Measurements from ENCODE around the gene ZMYM4.

Gene ZMYM4

DNA sequence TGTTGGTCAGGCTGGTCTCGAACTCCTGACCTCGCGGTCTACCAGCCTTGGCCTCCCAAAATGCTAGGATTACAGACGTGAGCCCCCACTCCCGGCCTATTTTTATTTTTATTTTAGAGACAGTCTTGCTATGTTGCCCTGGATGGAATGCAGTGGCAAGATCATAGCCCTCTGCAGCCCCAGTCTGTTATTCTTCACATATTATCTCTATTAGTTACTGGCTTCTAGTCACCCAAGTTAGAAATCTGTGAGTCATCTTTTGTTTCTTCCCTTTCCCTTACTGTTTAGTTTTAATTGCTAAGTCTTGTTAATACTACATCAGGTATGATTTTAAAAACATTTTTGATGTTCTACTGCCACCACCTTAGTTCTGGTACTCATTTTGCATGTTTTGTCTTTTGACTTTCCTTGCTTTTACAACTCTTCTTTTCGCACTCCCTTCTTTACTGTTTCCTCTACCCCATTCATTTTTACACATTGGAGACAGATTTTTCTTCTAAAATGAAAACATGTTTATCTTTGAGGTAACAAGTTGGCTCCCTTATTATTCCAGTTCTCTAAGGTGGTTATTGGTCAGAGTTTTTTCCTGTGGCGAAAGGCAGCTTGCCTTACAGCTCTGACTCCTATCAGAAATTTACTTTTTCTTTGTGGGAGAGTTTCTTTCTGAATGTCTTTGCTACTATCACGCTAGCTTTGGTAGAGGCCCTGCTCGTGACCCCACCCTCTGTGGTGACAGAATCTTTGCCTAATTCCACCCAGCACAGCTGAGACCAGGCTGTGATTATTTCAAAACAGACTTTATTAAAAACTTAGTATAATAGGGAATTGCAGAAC lies 19.5 kb downstream of the ZMYM4 start:
- H3K9me3 Mint-ChIP-seq, result peaks cover 3% of the 10 kb centered on the region

DNA sequence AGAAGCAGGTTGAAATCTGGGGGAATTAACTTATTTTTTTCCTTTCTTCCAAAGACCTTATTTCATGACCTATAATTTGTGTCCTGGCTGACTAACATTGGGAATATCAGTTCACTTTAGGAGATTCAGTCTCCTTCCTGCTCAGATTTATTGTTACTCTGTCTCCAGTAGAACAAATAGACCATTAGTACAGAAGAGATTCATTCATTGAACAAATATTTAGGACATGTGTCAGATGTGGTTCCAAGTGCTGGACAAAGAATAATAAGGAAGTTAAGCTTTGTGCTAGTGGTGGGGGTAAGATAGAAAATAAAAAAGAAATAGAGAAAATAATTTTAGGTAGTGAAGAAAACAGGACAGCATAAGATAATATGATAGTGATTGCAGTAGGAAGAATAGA lies 20.3 kb downstream of the ZMYM4 start:
- Mint-ChIP-seq H3K4me3 (no peak overlapping the region), H3K27ac (no peak overlapping the region), H3K27me3 (no peaks in the 10 kb centered on the region), H3K9me3 (peaks cover 3% of the 10 kb centered on the region), H3K4me1 (ENCODE audit: low read depth) (peaks cover 31% of the 10 kb centered on the region), H3K36me3 (ENCODE audit: low read depth) (peaks cover 31% of the 10 kb centered on the region)

More for the DNA sequence above, 19.5 kb downstream of the ZMYM4 start:
- Mint-ChIP-seq H3K4me3 (no peak overlapping the region), H3K36me3 (ENCODE audit: low read depth) (peaks cover 31% of the 10 kb centered on the region), H3K4me1 (ENCODE audit: low read depth) (peaks cover 31% of the 10 kb centered on the region), H3K27me3 (no peaks in the 10 kb centered on the region), H3K27ac (no peak overlapping the region)

DNA sequence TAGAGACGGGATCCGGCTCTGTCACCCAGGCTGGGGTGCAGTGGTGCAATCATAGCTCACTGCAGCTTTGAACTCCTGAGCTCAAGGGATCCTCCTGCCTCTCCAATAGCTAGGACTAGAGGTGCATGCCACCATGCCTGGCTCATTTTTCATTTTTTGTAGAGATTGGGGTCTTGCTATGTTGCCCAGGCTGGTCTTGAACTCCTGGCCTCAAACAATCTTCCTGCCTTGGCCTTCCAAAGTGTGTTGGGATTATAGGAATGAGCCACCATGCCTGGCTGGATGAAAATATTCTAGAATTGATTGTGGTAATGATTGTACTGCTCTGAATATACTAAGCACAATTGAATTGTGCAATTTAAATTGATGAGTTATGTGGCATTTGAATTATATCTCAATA lies 21.9 kb downstream of the ZMYM4 start:
- H3K4me3 Mint-ChIP-seq, result no peak overlapping the region
- no peaks in the 10 kb centered on the region for H3K27me3 Mint-ChIP-seq
- no peaks in the 10 kb centered on the region for H3K9me3 Mint-ChIP-seq
- no peak overlapping the region for H3K27ac Mint-ChIP-seq
- H3K36me3 Mint-ChIP-seq (ENCODE audit: low read depth), result peaks cover 18% of the 10 kb centered on the region
- H3K4me1 Mint-ChIP-seq (ENCODE audit: low read depth), result peaks cover 24% of the 10 kb centered on the region

DNA sequence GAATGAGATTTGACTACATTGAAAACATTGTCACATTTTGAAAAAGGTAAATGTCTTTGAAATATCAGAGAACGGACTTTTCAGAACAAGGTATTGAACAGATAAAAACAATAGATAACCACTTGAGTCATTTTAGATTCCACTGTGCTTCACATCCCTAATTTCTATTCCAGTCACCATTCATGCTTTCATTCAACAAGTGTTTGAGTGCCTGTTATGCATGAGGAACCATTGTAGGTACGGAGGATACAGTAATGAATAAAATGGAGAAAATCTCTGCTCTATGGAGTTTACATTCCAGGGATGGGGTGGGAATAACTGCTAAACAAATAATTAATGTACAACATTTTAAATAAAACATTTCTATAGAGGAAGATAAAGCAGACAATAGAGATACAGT lies 26.3 kb downstream of the ZMYM4 start:
- no peaks in the 10 kb centered on the region for H3K4me1 Mint-ChIP-seq (ENCODE audit: low read depth)
- peaks cover 8% of the 10 kb centered on the region for H3K36me3 Mint-ChIP-seq (ENCODE audit: low read depth)
- H3K4me3 Mint-ChIP-seq, result no peak overlapping the region
- H3K27me3 Mint-ChIP-seq, result no peaks in the 10 kb centered on the region
- H3K9me3 Mint-ChIP-seq, result no peaks in the 10 kb centered on the region
- H3K27ac Mint-ChIP-seq, result no peak overlapping the region

DNA sequence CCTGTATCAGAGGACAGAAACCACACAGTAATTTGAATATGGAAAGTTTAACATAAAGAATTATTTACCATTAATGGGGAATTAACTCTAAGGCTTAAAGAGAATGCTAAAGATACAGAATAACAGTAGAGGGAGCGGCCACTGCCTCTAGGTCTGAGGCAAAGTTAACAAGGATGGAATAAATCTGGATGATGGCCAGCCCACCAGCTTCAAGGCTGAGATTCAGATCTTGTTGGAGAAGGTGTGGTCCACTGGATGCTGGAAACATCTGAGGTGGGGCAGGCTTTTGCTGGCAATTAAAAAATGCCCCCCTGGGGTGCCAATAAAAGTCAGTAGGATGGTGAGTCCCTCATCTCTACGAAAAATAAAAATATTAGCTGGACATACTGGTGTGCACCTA lies 29.4 kb downstream of the ZMYM4 start:
- H3K27me3 Mint-ChIP-seq, result no peaks in the 10 kb centered on the region
- no peak overlapping the region for H3K27ac Mint-ChIP-seq
- peaks cover 19% of the 10 kb centered on the region for H3K36me3 Mint-ChIP-seq (ENCODE audit: low read depth)

DNA sequence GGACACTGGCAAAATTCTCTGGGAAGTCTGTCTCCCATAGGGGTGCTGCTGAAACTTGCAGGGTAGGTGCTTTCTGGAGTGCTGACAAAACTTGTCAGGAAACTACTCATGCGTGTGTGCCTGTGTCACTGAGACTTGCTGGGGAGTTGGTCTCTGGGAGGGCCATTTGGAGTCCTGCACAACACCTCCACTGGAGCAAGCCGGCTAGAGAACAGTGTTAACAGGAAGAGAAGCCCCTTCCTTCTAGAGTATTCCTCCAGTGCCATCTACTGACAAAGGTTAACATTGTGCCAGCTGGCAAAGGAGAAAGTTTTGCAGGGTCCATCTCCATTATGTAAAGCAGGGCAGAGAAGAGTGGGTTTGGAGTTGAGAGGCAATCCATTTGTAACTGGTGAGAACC lies 30.0 kb downstream of the ZMYM4 start:
- no peaks in the 10 kb centered on the region for H3K9me3 Mint-ChIP-seq

More for the DNA sequence above, 29.4 kb downstream of the ZMYM4 start:
- H3K4me3 Mint-ChIP-seq, result no peak overlapping the region
- no peaks in the 10 kb centered on the region for H3K4me1 Mint-ChIP-seq (ENCODE audit: low read depth)
- H3K9me3 Mint-ChIP-seq, result no peaks in the 10 kb centered on the region

DNA sequence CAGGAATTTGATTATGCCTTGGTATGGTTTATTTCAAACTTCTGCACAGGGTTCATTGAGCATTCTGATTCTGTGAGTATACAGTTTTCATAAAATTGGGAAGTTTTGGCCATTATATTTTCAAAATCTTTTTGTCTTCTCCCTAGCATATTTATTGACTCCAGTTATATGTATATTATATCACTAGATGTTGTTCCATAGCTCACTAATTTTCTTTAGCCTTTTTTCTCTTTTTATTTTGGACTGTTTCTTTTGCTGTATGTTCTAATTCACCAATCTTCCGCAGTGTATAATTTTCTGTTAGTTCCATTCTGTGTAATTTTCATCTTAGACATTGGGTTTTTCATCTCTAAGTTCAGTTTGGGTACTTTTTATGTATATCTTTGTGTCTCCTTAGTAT lies 31.9 kb downstream of the ZMYM4 start:
- no peaks in the 10 kb centered on the region for H3K27me3 Mint-ChIP-seq
- no peak overlapping the region for H3K27ac Mint-ChIP-seq
- H3K36me3 Mint-ChIP-seq (ENCODE audit: low read depth), result peaks cover 15% of the 10 kb centered on the region

More for the DNA sequence above, 30.0 kb downstream of the ZMYM4 start:
- Mint-ChIP-seq H3K36me3 (ENCODE audit: low read depth) (peaks cover 18% of the 10 kb centered on the region), H3K4me1 (ENCODE audit: low read depth) (no peaks in the 10 kb centered on the region), H3K27ac (no peak overlapping the region), H3K27me3 (no peaks in the 10 kb centered on the region), H3K4me3 (no peak overlapping the region)

DNA sequence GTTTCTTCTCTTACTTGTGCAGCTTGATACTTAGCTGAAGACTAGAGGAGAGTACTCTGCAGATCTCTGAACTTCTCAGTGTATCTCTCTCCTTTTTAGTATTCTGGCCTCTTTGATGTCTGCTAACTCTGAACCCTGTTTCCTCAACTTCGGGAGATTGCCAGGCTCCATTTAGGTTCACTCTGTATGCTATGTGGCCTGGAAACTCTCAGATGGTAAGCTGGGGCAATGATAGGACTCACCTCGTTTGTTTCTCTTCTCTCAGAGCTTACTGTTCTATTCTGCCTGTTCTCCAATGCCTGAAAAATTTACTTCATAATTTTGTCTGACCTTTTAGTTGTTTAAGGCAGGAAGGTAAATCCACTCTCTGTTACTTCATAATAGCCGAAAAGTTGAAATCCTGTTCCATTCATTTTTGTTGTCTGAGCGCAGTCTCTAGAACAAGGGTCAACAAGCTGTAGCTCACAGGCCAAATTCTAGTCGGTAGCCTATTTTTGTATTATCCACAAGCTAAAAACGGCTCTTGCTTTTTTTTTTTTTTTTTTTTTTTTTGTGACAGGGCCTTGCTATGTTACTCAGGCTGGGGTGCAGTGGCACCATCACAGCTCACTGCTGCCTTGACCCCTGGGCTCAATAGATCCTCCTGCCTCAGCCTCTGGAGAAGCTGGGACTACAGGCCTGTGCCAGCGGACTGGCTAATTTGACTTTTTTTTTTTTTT lies 33.3 kb downstream of the ZMYM4 start:
- H3K36me3 Mint-ChIP-seq (ENCODE audit: low read depth), result peaks cover 18% of the 10 kb centered on the region
- H3K4me3 Mint-ChIP-seq, result no peak overlapping the region
- H3K27me3 Mint-ChIP-seq, result no peaks in the 10 kb centered on the region
- H3K9me3 Mint-ChIP-seq, result no peaks in the 10 kb centered on the region
- no peak overlapping the region for H3K27ac Mint-ChIP-seq
- H3K4me1 Mint-ChIP-seq (ENCODE audit: low read depth), result no peaks in the 10 kb centered on the region

More for the DNA sequence above, 31.9 kb downstream of the ZMYM4 start:
- Mint-ChIP-seq H3K4me1 (ENCODE audit: low read depth) (no peaks in the 10 kb centered on the region), H3K9me3 (no peaks in the 10 kb centered on the region), H3K4me3 (no peak overlapping the region)

DNA sequence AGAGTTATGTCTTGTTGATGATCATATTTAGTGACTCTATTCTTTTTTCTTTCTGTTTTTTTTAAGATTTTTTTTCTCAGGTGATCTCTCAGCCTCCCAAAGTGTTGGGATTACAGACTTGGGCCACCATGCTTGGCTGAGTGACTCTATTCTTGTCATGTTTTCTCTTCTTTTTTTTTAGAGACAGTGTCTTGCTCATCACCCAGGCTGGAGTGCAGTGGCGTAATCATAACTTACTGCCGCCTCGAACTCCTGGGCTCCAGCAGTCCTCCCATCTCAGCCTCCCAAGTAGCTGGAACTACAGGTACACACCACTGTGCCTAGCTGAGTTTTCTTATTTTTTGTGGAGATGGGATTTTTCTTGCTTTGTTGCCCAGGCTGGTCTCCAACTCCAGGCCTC lies 36.9 kb downstream of the ZMYM4 start:
- Mint-ChIP-seq H3K4me3 (no peak overlapping the region), H3K4me1 (ENCODE audit: low read depth) (peaks cover 5% of the 10 kb centered on the region), H3K27me3 (no peaks in the 10 kb centered on the region), H3K27ac (no peak overlapping the region), H3K9me3 (no peaks in the 10 kb centered on the region), H3K36me3 (ENCODE audit: low read depth) (peaks cover 12% of the 10 kb centered on the region)

DNA sequence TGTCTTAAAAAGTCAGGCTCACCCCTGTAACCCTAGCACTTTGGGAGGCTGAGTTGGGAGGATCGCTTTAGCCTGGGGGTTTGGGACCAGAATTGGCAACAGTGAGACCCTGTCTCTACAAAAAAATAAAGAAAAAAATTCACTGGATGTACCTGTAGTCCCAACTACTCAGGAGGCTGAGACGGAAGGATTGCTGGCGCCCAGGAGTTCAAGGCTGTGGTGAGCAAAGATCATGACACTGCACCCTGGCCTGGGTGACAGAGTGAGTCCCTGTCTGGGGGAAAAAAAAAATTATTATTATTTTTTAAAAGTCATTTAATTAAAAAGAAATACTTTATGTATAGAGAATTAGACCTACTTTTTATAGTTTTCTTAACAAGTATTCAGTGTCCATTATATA lies 47.1 kb downstream of the ZMYM4 start:
- Mint-ChIP-seq H3K4me1 (ENCODE audit: low read depth) (no peaks in the 10 kb centered on the region), H3K27ac (no peak overlapping the region), H3K27me3 (no peaks in the 10 kb centered on the region), H3K9me3 (no peaks in the 10 kb centered on the region), H3K36me3 (ENCODE audit: low read depth) (peaks cover 22% of the 10 kb centered on the region), H3K4me3 (no peak overlapping the region)

DNA sequence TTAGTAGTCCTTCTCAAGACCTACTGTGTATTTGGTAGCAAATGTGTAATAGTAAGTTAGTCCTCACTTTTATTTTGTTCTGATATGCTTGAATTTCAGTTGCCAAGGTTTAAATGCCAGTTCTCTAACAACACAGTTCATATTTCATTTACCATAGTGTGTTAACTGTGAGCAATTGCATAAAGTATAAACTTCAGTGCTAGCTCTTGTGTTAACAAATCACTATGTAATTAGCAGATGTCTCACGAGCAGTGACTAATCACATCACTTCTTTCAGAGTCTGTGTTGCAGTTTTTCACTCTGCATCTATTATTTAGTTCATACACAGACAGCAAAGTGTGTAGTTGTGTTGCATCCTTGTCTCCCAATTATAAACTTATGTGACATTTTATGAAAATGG lies 47.8 kb downstream of the ZMYM4 start:
- H3K9me3 Mint-ChIP-seq, result no peaks in the 10 kb centered on the region
- H3K36me3 Mint-ChIP-seq (ENCODE audit: low read depth), result peaks cover 17% of the 10 kb centered on the region
- H3K4me3 Mint-ChIP-seq, result no peak overlapping the region
- H3K27me3 Mint-ChIP-seq, result no peaks in the 10 kb centered on the region
- H3K4me1 Mint-ChIP-seq (ENCODE audit: low read depth), result no peaks in the 10 kb centered on the region
- no peak overlapping the region for H3K27ac Mint-ChIP-seq

DNA sequence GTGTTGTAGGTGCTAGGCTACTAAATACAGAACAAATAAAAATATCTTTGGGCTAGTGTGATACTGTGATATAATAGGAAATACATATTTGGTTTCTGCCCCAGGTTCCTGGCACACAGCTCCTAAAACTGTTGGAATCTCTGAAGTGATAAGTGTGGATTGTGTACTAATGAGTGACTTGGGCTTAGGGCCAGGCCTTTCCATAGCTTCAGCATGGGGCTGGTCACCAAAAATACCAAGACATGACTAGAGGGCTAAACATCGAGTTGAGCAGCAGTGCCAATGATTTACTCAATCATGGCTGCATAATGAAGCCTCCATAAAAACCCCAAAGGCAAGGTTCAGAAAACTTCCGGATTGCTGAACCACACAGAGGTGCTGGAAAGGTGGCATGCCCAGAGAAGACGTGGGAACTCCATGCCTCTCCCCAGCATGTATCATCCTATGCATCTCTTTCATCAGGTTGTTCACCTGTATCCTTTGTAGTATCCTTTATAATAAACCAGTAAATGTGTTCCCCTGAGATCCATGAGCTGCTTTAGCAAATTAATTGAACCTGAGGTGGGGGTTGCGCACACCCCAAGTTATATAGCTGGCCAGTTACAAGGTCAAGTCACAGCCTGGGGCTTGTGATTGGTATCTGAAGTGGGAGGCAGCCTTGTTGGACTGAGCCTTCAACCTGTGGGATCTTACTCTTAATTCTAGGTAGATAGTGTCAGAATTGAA lies 51.6 kb downstream of the ZMYM4 start:
- H3K4me3 Mint-ChIP-seq, result no peak overlapping the region
- H3K9me3 Mint-ChIP-seq, result no peaks in the 10 kb centered on the region
- H3K27ac Mint-ChIP-seq, result no peak overlapping the region
- peaks cover 5% of the 10 kb centered on the region for H3K4me1 Mint-ChIP-seq (ENCODE audit: low read depth)
- no peaks in the 10 kb centered on the region for H3K27me3 Mint-ChIP-seq
- H3K36me3 Mint-ChIP-seq (ENCODE audit: low read depth), result peaks cover 18% of the 10 kb centered on the region

DNA sequence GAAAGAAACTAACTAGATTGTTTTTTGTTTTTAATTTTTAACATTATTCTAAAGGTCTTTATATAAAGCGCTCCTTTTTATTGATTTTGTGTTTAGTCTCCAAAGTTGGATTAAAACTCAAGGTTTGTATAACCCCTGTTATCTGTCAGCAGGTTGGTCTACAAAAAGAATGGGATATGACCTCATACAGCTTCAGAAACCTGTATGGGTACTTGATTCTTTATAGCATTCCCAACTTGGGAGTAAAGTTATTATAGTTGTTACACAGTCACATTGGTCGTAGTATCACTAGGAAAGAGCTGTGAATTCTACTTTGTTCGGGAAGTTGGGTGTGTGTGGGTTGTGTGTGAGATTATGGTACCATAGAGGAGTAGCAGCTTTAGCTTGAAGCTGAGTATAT lies 52.4 kb downstream of the ZMYM4 start:
- Mint-ChIP-seq H3K36me3 (ENCODE audit: low read depth) (peaks cover 21% of the 10 kb centered on the region), H3K27ac (no peak overlapping the region), H3K9me3 (no peaks in the 10 kb centered on the region), H3K4me3 (no peak overlapping the region), H3K4me1 (ENCODE audit: low read depth) (peaks cover 5% of the 10 kb centered on the region), H3K27me3 (no peaks in the 10 kb centered on the region)

DNA sequence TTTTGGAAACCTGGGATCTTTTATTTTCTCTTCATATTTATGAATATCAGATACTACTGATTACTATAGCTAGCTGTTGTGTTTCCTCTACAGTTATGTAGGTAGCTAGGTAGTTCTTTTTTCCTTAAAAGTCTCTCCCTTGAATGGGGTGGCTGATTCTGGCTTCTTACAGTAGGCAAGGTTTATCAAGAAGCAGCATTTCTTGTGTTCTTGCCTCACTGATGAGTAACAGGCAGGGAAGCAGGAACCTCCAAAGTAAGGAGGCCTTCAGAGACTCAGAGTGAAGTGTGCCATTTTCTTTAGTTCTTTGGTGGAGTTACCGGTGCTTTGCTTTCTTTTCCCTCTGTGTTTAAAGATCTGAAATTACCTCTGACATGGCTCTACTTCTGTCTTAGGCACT lies 56.0 kb downstream of the ZMYM4 start:
- peaks cover 5% of the 10 kb centered on the region for H3K4me1 Mint-ChIP-seq (ENCODE audit: low read depth)

DNA sequence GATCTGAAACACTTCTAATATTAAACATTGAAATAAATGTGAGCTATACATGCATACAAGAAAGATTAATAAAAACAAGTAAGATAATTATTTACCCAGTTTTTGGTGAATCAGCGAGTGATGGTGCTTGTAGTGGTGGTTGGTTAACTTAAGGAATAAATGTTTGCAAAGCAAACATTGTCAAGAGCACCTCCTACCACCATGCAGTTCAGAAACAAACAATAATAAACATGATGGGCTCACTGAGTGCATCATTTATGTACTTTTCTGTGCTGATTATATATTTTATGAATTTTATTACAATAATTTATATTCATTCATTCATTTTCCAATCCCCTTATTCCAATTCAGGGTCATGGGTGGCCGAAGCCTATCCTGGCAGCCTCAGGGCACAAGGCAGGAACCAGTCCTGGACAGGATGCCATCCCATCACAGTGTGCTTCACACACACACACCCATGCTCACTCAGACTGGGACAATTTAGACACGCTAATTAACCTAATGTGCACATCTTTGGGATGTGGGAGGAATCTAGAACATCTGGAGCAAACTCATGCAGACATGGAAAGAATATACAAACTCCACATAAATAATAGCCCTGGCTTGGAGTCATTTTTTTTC lies 57.8 kb downstream of the ZMYM4 start:
- H3K4me1 Mint-ChIP-seq (ENCODE audit: low read depth), result peaks cover 5% of the 10 kb centered on the region
- peaks cover 17% of the 10 kb centered on the region for H3K36me3 Mint-ChIP-seq (ENCODE audit: low read depth)
- H3K9me3 Mint-ChIP-seq, result no peaks in the 10 kb centered on the region
- H3K4me3 Mint-ChIP-seq, result no peak overlapping the region
- no peak overlapping the region for H3K27ac Mint-ChIP-seq
- no peaks in the 10 kb centered on the region for H3K27me3 Mint-ChIP-seq

More for the DNA sequence above, 56.0 kb downstream of the ZMYM4 start:
- Mint-ChIP-seq H3K4me3 (no peak overlapping the region), H3K27ac (no peak overlapping the region), H3K36me3 (ENCODE audit: low read depth) (peaks cover 17% of the 10 kb centered on the region), H3K27me3 (no peaks in the 10 kb centered on the region), H3K9me3 (no peaks in the 10 kb centered on the region)

Data from stimulated activated naive CD8-positive, alpha-beta T cell treated with anti-CD3 and anti-CD28 coated beads, Interleukin-15, Interleukin-2, amounts not matched to agents 100 ng/mL and 50 ng/mL, for 24 hours (primary cell).